Activated T-helper 1 cell treated with anti-CD3 and anti-CD28 coated beads, Interleukin-2, amount 50 U/mL, for 16 hours (primary cell): ENCODE data around the gene FAM20B.
A peak's percentile ranks its signal among the peaks of the same experiment; 100 is the strongest.
"Not testable (repeated sequence)": the region's sequence is repeated elsewhere in the genome, so short reads cannot be mapped to it uniquely, and the experiment has no call there.

Experiments used
- DNase-seq, 2 donors: peaks; one replicate each; pipeline ENCODE4 v3.0.0-alpha.2; 2020; ENCODE audit warnings: low read depth in 1 of 2, low spot score in 1 of 2

FAM20B gene

DNA sequence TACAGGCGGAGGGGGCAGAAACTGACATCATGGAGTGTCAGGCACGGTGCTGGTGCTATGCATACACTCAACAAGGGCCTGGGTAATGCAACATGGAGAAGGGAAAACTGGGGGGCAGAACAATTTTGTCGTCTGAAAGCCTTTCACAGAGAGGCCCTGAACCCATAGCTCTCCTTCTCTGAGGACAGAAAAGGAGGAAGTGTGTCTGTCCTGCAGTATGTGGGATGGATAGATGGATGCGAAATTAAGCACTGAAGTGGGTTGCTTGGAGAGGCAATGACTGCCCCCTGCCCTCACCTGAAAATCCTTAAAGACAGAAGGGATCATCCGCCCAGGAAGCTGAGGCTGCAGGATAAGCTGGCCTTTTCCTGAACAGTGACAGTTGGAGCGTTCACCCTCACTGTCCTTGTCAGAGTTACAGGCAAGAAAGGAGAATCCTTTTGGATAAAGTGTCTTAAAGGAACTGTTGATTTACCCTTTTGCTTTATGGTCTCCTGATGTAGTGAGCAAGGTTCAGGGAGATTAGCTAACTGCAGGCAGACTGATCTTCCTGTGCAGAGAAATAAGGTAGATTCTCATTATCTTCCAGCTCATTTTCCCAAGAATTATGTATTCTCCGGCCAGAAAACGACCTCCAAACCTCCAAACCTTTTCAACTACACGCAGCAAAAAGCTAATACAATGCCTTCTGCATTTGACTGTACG is 1.6 kb upstream of the FAM20B start:
- no peak for DNase-seq

DNA sequence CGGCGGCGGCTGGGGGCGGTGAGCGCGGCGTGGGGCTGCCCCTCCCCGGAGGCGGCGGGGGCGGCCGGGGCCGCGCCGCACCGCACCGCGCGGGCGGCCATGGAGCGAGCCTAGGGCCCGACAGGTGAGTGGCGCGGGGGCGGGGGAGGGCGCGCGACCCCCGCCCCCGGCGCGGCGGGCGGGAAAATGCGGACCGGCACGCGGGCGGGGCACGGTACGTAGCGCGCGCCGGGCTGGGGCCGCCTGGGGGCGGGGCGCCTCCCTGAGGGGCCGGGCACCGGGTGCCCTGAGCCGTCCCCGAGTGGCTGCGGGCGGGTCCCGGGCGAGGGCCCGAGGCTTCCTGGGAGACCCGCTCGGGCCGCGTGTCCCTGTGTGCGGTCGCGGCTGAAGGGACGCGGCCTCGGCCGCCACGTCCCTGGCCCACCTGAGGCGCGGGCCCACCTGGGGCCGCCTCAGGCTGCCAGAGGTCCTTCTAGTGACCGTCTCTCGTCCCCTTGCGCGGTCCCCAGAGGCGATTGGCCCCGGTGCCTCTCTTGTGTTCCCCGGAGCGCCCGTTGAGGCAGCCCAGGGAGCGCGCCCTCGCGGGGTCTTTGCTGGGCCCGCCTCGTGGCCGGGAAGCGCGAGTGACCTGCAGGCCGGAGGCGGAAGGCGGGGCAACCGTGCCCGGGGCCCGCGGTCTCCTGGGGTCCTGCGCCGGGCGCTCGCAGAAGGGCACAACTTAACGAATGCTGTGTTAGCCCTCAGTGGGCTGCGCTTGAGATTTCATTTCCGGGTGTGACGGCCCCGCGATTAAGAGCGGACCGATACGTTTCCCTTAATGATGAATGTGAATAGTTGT is 500 bp downstream of the FAM20B start:
- DNase-seq: peak; percentile 50 to 67

DNA sequence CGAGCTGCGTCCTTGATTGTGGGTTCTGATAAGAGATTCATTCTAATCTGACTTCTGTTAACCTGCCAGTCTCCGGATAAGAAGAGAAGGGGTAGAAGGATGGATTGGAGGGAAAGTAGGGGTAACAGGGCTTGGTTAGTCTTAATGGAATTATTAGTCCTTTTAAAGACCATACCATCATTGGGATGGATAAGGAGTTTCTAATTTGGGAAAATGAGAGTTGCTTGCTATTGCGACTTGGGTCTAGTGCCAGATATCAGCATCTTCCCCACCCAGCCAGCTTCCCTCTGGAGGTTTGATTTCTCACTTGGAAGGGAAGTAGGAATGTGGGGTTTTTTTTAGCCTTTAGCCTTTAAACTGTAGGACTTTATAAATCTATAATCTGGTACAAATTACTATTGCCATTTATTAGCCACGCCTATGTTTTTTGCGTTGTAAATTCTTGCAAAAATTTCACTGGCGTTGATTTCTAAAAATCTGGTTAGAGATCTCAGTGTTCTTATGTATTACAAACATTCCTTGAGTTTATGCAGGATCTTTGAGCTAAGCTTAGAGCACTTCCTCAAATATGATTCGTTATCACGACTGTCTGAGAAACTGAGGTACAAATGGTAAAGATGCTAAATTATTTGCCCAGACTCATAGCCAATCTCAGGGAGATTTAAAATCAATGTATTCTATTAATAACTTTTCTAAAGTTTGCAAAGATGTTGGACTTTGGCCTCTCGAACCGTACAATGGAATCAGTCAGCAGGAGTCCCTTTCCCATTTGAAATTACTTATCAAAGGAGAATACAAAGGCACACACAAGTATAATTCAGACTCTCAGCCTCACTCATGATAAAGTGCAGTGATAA is 1.3 kb downstream of the FAM20B start:
- DNase-seq: no peak

DNA sequence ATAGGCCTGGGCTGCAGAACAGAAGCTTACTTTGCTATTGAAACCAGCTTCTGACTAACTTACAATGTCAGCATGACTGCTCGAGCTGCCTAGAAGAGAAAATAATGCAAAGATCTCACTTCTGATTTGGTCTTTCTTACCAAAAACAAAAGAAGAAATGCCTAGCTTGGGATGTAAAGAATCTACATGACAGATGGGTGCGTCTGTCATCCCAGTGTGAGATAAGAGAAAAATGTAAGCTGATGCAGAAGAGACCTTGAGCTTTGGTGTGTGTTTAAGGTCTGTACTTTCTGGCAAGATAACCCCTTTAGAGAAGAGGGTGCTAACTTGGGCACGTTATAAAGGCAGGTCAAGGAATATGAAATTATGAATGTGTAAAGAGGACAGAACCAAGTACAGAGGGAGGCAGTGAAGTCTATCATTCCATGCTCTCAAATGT is 3.6 kb downstream of the FAM20B start:
- DNase-seq: no peak

DNA sequence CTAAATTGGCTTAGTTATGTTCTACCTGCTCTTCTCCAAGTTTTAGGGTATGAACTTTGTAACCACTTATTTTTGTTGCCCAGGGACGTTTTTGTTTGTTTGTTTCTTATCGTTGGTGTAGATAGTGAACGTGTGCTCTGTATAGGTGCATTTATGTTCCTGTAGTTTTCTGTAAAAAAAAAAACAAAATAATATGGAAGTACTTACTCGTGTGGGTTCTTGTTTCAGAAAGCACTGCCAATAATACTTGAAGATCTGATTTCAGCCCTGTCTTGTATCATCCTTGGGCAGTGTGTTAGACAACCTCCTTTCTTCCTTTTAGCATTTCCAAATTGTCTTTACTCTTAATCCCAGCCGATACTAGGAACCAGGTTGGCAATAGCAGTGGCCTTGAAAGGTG is 4.4 kb downstream of the FAM20B start:
- DNase-seq: no peak

DNA sequence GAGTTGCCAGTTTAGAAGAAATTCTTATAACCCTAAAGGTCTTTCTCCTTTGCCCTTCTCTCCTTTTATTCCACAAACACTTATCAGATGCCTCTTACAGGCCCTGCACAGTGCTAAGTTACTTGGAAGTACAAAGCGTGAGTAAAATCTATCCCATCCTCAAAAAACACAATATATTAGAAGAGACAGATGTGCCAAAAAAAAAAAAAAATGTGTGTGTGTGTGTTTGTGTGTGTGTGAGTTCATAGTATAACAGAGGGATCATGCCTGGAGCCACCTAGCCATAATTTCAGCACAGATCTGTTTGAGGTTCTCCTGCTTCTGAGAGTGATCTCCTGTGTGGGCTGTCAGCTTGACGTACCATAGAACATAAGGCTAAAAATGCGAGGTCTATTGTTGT is 5.0 kb downstream of the FAM20B start:
- DNase-seq: no peak

DNA sequence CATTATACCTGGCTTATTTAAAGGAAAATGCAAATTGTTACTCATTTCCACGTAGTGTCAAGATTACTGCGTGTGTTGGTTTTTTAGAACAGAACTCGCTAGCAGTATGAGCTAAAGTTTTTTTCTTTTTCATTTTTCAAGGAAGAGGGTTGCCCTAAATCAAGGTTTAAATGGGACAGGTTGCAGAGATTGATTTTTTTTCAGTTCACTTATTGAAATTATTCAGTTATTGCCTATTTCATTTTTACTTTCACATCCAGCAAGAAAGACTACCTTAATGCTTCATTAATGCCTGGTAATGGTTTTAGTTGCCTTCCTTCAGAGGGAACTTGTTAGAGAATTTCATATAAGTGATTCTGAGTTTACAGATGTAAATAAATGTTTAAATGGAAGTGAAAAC is 5.6 kb downstream of the FAM20B start:
- no peak for DNase-seq

DNA sequence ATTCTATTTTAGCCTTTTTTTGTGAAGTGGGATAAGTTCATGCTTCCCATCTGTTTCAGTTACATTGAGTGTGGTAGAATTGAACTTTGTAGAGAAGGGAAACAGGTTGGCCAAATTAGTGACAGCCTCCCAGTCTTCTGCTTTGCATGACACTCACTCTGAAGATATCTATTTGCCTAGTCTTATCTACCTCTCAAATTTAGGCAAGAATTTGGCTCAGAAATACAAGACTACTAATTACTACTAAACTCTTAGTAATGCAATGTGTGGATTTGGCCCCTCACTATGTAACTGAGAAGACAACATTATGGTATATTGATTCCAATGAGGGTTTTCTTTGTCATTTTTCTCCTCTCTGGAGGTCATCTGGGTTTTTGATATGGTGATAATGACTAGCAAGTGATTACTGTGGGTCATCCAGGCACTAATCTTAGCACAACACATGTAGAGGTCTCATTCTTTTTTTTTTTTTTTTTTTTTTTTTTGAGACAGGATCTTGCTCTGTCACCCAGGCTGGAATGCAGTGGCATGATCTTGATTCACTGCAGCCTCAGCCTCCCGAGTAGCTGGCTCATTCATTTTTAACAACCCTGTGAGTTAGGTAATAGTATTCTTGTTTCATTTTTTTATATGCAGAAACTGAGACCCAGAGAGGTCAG is 6.3 kb downstream of the FAM20B start:
- DNase-seq: no peak

DNA sequence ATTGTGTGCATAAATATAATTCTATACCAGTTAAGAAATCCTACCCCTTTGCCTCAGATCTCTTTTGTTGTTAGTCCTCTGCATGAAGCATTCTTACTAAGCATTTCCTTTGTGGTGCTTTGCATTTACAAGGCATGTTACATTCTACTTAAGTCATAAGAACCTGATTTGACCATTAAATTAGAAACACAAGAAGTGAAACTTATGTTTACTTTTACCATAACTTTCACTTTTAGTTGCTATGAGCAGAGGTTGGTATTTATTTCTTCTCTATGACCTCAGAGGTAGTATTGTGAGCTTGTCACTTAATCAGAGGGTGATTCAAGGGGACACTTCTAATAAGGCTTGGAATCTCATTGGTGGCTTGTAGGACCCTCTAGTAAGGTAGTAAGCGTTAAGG is 9.0 kb downstream of the FAM20B start:
- no peak for DNase-seq

DNA sequence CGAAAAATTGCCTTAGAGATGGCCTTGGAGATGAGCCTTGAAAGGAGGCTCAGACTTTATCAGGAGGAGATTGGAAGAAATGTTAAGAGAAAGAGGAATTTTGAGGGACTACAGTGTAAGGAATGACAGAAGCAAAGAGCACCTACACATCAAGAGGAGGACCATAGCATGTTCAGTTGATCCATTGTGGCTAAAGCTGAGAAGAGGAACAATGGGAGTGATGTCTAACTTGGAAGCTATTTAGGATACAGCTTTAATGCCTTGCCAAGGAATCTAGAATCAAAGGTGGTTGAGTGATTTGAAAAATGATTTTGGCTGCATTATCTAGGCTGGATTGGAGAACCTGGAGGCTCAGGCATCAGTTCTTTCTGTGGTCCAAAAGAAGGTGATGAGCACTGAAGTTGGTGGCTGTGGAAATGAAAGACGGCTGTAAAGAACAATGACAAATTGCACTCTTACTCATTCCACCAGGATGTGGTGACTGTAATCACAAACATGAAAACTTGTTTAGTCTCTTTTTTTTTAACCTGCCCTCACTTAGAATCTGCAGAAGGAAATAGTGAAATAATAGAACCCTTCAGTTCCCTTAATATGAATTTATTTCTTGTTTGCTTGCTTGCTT is 11.3 kb downstream of the FAM20B start:
- no peak for DNase-seq

DNA sequence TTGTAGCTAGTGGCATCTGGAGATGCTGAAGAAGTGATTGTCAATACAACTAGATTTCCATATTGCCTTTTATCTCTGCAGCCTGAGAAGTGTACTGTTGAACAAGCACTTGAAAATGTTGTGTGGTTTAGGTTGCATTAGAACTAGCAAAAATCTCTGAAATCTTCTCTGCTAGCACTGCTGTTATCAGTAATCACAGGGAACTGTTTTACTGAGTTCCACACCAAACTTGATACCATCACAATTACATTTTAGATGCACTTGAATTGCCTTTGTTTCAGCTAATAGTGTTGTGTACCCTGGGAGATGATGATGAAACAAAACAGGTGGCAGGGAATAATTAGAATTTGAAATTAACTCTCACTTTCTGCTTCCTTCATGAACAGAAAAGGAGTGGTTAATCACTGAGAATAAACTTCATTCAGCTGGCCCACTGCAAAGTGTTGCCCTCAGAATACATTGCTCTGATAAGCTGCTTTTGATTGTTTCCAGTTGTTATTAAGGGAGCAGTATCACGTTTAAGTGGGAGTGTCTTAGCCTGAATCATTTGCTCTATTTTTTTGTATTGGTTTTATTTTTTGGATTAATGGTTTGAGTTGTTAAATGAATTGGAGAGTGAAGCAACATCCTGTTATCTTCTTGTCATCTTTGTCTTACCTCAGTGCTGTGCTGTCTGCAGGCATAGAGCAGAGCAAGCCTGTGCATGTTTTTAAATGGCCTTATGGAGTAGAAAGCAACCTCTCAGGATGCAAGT is 13.0 kb downstream of the FAM20B start:
- DNase-seq: no peak

DNA sequence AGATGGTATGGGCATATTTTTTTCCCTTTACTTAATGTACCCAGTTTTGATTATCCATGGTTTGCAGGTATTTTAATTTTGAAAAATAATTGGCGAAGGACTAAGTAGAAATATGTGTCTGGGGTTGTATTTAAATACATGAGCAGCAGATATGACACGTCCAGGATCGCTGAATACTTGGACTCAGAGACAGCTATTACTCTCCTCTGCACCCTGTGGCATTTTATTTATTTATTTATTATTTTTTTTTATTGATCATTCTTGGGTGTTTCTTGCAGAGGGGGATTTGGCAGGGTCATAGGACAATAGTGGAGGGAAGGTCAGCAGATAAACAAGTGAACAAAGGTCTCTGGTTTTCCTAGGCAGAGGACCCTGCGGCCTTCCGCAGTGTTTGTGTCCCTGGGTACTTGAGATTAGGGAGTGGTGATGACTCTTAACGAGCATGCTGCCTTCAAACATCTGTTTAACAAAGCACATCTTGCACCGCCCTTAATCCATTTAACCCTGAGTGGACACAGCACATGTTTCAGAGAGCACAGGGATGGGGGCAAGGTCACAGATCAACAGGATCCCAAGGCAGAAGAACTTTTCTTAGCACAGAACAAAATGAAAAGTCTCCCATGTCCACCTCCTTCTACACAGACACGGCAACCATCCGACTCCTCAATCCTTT is 13.9 kb downstream of the FAM20B start:
- DNase-seq: not testable (repeated sequence)

DNA sequence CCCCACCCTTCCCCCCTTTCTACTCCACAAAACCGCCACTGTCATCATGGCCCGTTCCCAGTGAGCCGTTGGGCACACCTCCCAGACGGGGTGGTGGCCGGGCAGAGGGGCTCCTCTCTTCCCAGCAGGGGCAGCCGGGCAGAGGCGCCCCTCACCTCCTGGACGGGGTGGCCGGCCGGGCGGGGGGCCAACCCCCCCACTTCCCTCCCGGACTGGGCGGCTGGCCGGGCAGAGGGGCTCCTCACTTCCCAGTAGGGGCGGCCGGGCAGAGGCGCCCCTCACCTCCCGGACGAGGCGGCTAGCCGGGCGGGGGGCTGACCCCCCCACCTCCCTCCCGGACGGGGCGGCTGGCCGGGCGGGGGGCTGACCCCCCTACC is 14.5 kb downstream of the FAM20B start:
- DNase-seq: not testable (repeated sequence)

DNA sequence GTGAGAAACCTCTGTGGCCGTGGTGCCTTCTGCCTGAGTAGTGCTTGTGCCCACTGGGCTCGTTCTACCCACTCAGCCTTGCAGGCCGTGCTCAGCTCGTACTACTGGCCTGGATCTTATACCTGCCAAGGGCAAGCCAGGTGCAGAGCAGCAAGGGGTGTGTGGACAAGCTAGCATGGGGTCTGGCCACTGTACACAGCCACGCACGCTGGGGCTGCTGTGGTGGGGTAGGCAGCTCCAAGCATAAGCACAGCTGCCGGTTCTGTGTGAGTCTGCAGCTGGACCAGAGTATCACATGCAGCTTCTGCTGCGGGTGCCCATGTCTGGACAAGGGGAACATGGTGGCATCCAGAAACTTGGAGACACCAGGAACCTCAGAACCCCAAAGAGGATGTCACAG is 16.4 kb downstream of the FAM20B start:
- DNase-seq: no peak

DNA sequence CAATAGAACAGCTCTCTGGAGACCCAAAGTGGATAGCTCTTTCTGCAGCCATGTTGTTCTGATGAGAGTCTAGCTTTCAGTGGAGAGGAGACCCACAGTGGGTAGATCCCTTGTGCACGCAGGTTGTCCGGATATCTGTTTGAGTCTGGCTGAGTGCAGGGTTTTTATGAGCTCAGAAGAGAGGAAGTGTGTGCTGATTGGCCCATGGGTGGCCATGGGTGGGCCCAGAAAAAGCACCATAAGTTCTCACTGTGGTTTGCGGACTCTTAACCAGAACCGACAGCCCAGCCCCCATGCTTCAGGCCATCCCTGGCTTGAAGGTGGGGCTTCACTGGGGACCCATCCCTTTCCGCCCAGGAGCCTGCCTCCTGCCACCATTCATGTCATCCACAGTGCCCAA is 17.0 kb downstream of the FAM20B start:
- no peak for DNase-seq

DNA sequence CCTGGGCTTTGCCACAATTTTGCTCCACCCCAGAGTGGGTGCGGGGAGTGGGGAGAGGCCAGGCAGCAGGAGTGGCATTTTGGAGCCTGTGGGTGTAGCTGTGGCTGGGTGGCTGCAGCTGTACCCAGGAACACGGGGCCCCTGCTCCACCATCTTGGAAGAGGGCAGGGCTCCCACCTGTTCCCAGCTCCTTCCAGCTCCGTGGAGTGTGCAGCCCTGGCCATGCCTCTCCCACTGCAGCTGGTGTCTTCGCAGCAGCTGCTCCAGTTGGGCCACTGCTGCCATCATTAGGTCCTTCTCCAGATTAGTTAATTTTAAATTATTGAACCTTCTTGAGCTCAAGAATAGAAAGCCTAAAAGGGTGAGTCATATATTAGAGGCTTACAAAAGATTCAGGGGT is 17.6 kb downstream of the FAM20B start:
- DNase-seq: no peak

DNA sequence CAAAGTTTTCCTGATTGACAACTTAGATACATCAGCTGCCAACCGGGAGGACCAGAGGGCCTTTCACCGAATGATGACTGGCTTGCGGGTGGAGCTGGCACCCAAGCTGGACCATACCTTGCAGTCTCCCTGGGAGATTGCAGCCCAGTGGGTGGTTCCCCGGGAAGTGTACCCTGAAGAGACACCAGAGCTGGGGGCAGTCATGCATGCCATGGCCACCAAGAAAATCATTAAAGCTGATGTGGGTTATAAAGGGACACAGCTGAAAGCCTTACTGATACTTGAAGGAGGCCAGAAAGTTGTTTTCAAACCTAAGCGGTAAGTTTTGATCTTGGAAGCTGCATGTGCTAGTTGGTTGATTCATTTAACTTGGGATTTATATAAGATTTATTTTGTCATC is 18.2 kb downstream of the FAM20B start:
- no peak for DNase-seq

DNA sequence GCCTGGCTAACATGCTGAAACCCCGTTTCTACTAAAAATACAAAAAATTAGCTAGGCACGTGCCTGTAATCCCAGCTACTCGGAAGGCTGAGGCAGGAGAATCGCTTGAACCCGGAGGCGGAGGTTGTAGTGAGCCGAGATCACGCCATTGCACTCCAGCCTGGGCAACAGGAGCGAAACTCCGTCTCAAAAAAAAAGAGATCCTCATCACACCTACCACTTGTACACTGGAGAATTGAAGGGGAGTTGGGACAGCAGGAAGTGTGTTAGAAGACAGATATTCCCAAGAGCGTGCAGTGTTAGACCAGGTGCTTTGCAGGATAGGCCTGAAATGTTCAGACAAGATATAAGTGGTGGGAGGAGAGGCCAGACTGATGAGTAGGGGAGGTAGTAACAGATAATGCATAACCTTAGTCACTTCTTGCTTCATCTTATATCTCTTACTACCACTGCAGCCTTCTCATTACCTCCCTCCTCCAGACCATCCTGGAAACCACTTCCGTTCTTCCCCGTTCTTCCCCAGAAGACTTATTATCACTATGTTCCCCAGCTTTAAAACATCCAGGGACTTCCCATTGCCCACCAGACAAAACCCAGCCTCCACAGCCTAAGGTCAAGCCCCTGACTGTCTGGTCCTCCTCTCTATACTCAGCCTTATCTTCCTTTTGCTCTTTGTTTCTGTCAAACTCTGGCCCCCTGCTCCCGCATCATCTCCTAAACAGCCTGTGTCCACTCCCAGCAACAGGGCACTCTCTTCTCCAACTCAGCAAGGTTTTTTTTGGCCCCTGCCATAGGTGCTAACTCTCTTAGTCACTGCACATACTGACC is 21.3 kb downstream of the FAM20B start:
- DNase-seq: no peak

DNA sequence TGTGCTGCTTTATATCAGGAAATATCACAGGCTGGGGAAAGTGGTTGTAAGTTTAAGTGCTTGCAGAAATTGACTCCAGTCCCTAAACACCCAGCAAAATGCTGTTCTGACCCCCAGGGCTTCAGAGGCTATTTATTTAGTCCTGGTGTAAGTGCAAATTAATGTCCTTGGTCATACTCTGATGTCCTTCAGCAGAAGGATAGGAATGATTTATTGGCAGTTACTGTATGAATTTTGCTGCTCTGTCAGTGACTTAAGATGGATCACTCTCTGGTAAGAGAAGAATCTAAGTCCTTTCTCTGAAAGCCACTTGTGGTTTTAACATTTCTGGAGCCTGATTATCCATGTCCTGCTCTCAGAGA is 21.9 kb downstream of the FAM20B start:
- no peak for DNase-seq
